Central memory CD8-positive, alpha-beta T cell (primary cell): ENCODE results near the gene PPP1R8.
"Not testable (repeated sequence)": the region's sequence is repeated elsewhere in the genome, so short reads cannot be mapped to it uniquely, and the experiment has no call there.

Source experiments
- ATAC-seq: fragments of 150-1000 bp; cut with Tn5 transposase; replicated peaks from 2 replicates; pipeline ENCODE4 v1.10.0; 2022; ENCODE audit warnings: mild to moderate bottlenecking, moderate FRiP score, moderate number of reproducible peaks; ENCODE audit not compliant: poor library complexity, severe bottlenecking; ENCODE audit errors: extremely low read depth
- DNase-seq, 2 donors: peaks; one replicate each; pipeline ENCODE4 v3.0.0; 2021; ENCODE audit warnings: low spot score in 2 of 2
- H3K27ac Mint-ChIP-seq: one replicate; pipeline ENCODE4 v1.8.0; 2022; ENCODE audit warnings: low read depth, mild to moderate bottlenecking, moderate library complexity, mixed read lengths
- H3K27me3 Mint-ChIP-seq: one replicate; pipeline ENCODE4 v1.8.0; 2022; ENCODE audit warnings: mixed read lengths
- H3K36me3 Mint-ChIP-seq: one replicate; pipeline ENCODE4 v1.8.0; 2022; ENCODE audit warnings: mild to moderate bottlenecking, moderate library complexity, mixed read lengths; ENCODE audit not compliant: insufficient read depth
- H3K4me1 Mint-ChIP-seq: one replicate; pipeline ENCODE4 v1.8.0; 2022; ENCODE audit warnings: mixed read lengths
- H3K4me3 Mint-ChIP-seq: one replicate; pipeline ENCODE4 v1.8.0; 2022; ENCODE audit warnings: mild to moderate bottlenecking, moderate library complexity, mixed read lengths
- H3K9me3 Mint-ChIP-seq: one replicate; pipeline ENCODE4 v1.8.0; 2022; ENCODE audit warnings: mixed read lengths

Gene PPP1R8

GRCh38 chr1:27868932-27869718, 38.5 kb downstream of the PPP1R8 start:
- peak overlapping the region; percentile 87 for H3K27ac Mint-ChIP-seq

DNA sequence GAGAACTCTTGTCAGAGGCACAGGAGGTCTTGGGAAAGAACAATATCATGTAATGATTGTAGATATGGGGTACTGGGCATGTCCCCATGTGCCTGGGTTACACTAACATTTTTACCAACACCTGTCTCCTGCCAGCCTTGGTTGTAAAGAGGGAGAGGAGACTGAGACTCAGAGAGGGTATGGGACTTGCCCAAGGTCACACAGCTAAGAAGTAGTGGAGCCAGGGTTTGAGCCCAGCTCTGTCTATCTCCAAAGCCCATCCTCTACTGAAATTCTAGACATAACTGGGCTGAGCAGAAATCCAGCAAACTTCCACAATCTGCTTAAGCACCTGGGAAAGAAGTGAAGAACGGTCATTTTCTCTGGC, 39.1 kb downstream of the PPP1R8 start:
- H3K27me3 Mint-ChIP-seq = no peaks in the 10 kb centered on the region
- H3K36me3 Mint-ChIP-seq = peaks cover 11% of the 10 kb centered on the region
- no peak for DNase-seq
- peak overlapping the region; percentile 79 for H3K4me3 Mint-ChIP-seq
- H3K9me3 Mint-ChIP-seq = no peaks in the 10 kb centered on the region
- peak overlapping the region; percentile 87 for H3K27ac Mint-ChIP-seq
- no peak for ATAC-seq
- peaks cover 39% of the 10 kb centered on the region for H3K4me1 Mint-ChIP-seq

More at GRCh38 chr1:27868932-27869718, 38.5 kb downstream of the PPP1R8 start:
- Mint-ChIP-seq H3K4me3 (peak overlapping the region; percentile 79), H3K4me1 (peaks cover 39% of the 10 kb centered on the region), H3K36me3 (peaks cover 11% of the 10 kb centered on the region), H3K27me3 (no peaks in the 10 kb centered on the region), H3K9me3 (no peaks in the 10 kb centered on the region)
- DNase-seq = peak; percentile 23 to 64
- peak; percentile 83 for ATAC-seq

- ATAC-seq, H3K4me3 Mint-ChIP-seq, H3K9me3 Mint-ChIP-seq, DNase-seq, H3K27me3 Mint-ChIP-seq, H3K27ac Mint-ChIP-seq: not testable (repeated sequence)
- Mint-ChIP-seq H3K36me3 (peaks cover 20% of the 10 kb centered on the region), H3K4me1 (peaks cover 50% of the 10 kb centered on the region)
Observed at GRCh38 chr1:27871076-27871475, 40.5 kb downstream of the PPP1R8 start.

DNA sequence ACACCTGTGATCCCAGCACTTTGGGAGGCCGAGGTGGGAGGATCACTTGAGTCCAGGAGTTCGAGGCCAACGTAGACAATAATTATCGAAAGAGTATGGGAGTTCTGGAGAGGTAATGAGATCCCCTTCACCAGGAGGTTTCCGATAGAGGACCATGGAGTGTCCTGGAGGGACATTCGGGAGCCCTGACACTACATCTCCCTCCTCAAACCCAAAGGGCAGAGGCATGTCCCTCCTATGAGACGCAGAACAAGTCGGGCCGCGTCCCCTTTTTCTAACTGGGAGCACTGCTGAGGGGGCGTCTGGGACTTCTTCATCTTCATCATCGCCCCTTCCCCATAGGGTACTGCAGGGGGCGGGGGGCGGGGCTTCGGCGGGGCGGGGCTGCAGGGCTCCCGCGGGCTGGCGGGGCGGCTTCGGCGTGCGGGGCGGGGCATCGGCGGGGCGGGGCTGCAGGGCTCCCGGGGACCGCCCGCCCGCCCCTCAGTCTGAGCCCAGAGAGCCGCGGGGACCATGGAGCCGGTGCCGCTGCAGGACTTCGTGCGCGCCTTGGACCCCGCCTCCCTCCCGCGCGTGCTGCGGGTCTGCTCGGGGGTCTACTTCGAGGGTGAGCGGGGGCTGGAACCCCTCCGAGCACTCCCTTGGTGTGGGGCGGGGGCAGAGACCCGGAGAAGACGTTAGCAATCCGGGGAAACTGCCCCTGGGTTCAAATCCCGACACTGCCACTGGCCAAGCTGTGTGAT, 41.6 kb downstream of the PPP1R8 start, which contains the start of gene THEMIS2:
Gene THEMIS2, plus strand, starts transcription at position 486 of the 743 bp plus-strand sequence. Its CDS starts 28 bp downstream, at position 514.
- peaks cover 54% of the 10 kb centered on the region for H3K4me1 Mint-ChIP-seq
- no peaks in the 10 kb centered on the region for H3K27me3 Mint-ChIP-seq
- H3K27ac Mint-ChIP-seq = peak within 1 kb of the TSS; percentile 83
- ATAC-seq = peak; percentile 64
- DNase-seq = peak; percentile 32 to 42
- H3K4me3 Mint-ChIP-seq = peak within 1 kb of the TSS; percentile 90
- peaks cover 26% of the 10 kb centered on the region for H3K36me3 Mint-ChIP-seq
- H3K9me3 Mint-ChIP-seq = no peaks in the 10 kb centered on the region

- H3K4me1 Mint-ChIP-seq = peaks cover 53% of the 10 kb centered on the region
- H3K9me3 Mint-ChIP-seq = no peaks in the 10 kb centered on the region
- peaks cover 31% of the 10 kb centered on the region for H3K36me3 Mint-ChIP-seq
- H3K27me3 Mint-ChIP-seq = no peaks in the 10 kb centered on the region
- peak overlapping the region; percentile 83 for H3K27ac Mint-ChIP-seq
- DNase-seq (no peak), ATAC-seq (peak; percentile 11)
- H3K4me3 Mint-ChIP-seq = peak overlapping the region; percentile 90
Observed at GRCh38 chr1:27872802-27873551, 42.4 kb downstream of the PPP1R8 start.

GRCh38 chr1:27873671-27874384, 43.2 kb downstream of the PPP1R8 start:
- no peak for DNase-seq
- Mint-ChIP-seq H3K4me3 (peak overlapping the region; percentile 90), H3K27ac (peak overlapping the region; percentile 83), H3K27me3 (no peaks in the 10 kb centered on the region), H3K36me3 (peaks cover 40% of the 10 kb centered on the region), H3K9me3 (no peaks in the 10 kb centered on the region), H3K4me1 (peaks cover 56% of the 10 kb centered on the region)
- no peak for ATAC-seq

- Mint-ChIP-seq H3K36me3 (peaks cover 56% of the 10 kb centered on the region), H3K4me3 (peak overlapping the region; percentile 90), H3K27ac (peak overlapping the region; percentile 79), H3K27me3 (no peaks in the 10 kb centered on the region), H3K9me3 (no peaks in the 10 kb centered on the region), H3K4me1 (peaks cover 61% of the 10 kb centered on the region)
- ATAC-seq = no peak
- DNase-seq = no peak
Observed at GRCh38 chr1:27876341-27877114, 45.9 kb downstream of the PPP1R8 start.

- peak overlapping the region; percentile 79 for H3K27ac Mint-ChIP-seq
- H3K4me1 Mint-ChIP-seq = peaks cover 62% of the 10 kb centered on the region
- DNase-seq (no peak), ATAC-seq (no peak)
- H3K27me3 Mint-ChIP-seq = no peaks in the 10 kb centered on the region
- peaks cover 59% of the 10 kb centered on the region for H3K36me3 Mint-ChIP-seq
- H3K4me3 Mint-ChIP-seq = peak overlapping the region; percentile 60
- no peaks in the 10 kb centered on the region for H3K9me3 Mint-ChIP-seq
Observed at GRCh38 chr1:27877115-27877416, 46.5 kb downstream of the PPP1R8 start.

GRCh38 chr1:27878039-27878438, 47.5 kb downstream of the PPP1R8 start:
- H3K4me1 Mint-ChIP-seq = peaks cover 66% of the 10 kb centered on the region
- H3K9me3 Mint-ChIP-seq = no peaks in the 10 kb centered on the region
- no peak for ATAC-seq
- H3K27me3 Mint-ChIP-seq = no peaks in the 10 kb centered on the region
- peaks cover 59% of the 10 kb centered on the region for H3K36me3 Mint-ChIP-seq
- H3K27ac Mint-ChIP-seq = peak overlapping the region; percentile 79
- no peak for DNase-seq
- peak overlapping the region; percentile 32 for H3K4me3 Mint-ChIP-seq

DNA sequence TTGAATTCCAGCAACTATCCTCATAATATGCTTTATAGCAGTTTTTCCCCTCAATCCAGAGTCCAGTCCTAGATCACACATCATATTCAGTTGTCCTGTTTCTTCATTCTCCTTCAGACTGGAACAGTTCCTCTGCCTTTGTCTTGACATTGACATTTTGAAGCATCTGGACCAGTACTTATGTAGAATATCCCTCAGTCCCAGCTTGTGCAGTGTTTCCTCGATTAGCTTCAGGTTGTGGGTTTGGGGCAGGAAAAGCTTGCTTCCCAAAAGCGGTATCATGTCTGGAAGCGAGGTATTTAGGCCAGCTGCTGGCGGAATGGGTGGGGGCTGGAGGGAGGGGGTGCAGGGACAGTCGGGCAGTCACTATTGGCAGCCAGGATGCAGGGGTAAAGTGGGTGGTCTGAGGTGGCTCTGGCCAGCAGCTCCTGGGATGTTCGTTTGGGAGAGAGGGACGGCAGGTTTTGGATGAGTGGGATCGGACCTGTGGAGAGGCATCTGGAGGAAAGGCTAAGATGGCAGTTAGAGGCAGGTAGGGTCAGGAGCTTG, 48.3 kb downstream of the PPP1R8 start:
- H3K36me3 Mint-ChIP-seq = peaks cover 64% of the 10 kb centered on the region
- H3K4me1 Mint-ChIP-seq = peaks cover 66% of the 10 kb centered on the region
- H3K27me3 Mint-ChIP-seq = no peaks in the 10 kb centered on the region
- H3K4me3 Mint-ChIP-seq = no peak overlapping the region
- H3K27ac Mint-ChIP-seq = peak overlapping the region; percentile 32
- ATAC-seq (no peak), DNase-seq (no peak)
- H3K9me3 Mint-ChIP-seq = no peaks in the 10 kb centered on the region

GRCh38 chr1:27879374-27880082, 48.9 kb downstream of the PPP1R8 start:
- no peaks in the 10 kb centered on the region for H3K27me3 Mint-ChIP-seq
- H3K9me3 Mint-ChIP-seq = no peaks in the 10 kb centered on the region
- DNase-seq = no peak
- no peak overlapping the region for H3K4me3 Mint-ChIP-seq
- ATAC-seq = no peak
- H3K27ac Mint-ChIP-seq = peak overlapping the region; percentile 32
- peaks cover 68% of the 10 kb centered on the region for H3K36me3 Mint-ChIP-seq
- peaks cover 71% of the 10 kb centered on the region for H3K4me1 Mint-ChIP-seq
